Right lung (tissue), 5 donors: ENCODE measurements around the gene GTPBP3. TPM values are rescaled to one million over a fixed set of nuclear protein-coding genes. Genes with fewer than 3 reads are reported as not detected.
A peak's percentile ranks its signal among the peaks of the same experiment; 100 is the strongest.
"Not testable (repeated sequence)": the region's sequence is repeated elsewhere in the genome, so short reads cannot be mapped to it uniquely, and the experiment has no call there.

Source experiments
- DNase-seq, 2 donors: peaks; one replicate each; pipeline ENCODE4 v3.0.0-alpha.2; 2013
- polyA plus RNA-seq, 5 donors: library from polyadenylated mRNA; unstranded; fragments of 120-200 nt; gene quantifications; one replicate each; pipeline versions ENCODE4 v1.2.1 to v1.2.3, GENCODE V29; 2013; ENCODE audit warnings: inconsistent platforms in 1 of 5, low replicate concordance in 1 of 5; ENCODE audit not compliant: insufficient read length in 5 of 5, insufficient read depth in 1 of 5

The GTPBP3 gene
- polyA plus RNA-seq, 5 donors = 18.1 to 29.1 (median 23.0) TPM

GRCh38 chr19:17340871-17341357, 3.6 kb downstream of the GTPBP3 start:
- no peak for DNase-seq

- DNase-seq = no peak
Measured at GRCh38 chr19:17341386-17341785, 4.0 kb downstream of the GTPBP3 start.

GRCh38 chr19:17341845-17342244, 4.5 kb downstream of the GTPBP3 start:
- no peak for DNase-seq

GRCh38 chr19:17346109-17346671, 8.8 kb downstream of the GTPBP3 start:
- peak in 1 of 2 donors; percentile 58 for DNase-seq

GRCh38 chr19:17347361-17347760, 10.0 kb downstream of the GTPBP3 start:
- no peak for DNase-seq

GRCh38 chr19:17347877-17348276, 10.5 kb downstream of the GTPBP3 start:
- DNase-seq = no peak

- peak; percentile 79 for DNase-seq
Measured at GRCh38 chr19:17348700-17349099, 11.3 kb downstream of the GTPBP3 start.

- no peak for DNase-seq
Measured at GRCh38 chr19:17351815-17352435, 14.6 kb downstream of the GTPBP3 start.

- peak in 1 of 2 donors; percentile 38 for DNase-seq
Measured at GRCh38 chr19:17352608-17353280, 15.4 kb downstream of the GTPBP3 start.

- no peak for DNase-seq
Measured at GRCh38 chr19:17353386-17353785, 16.0 kb downstream of the GTPBP3 start.

- no peak for DNase-seq
Measured at GRCh38 chr19:17357078-17357666, 19.8 kb downstream of the GTPBP3 start.

GRCh38 chr19:17357724-17358123, 20.4 kb downstream of the GTPBP3 start:
- no peak for DNase-seq

- no peak for DNase-seq
Measured at GRCh38 chr19:17358395-17358794, 21.0 kb downstream of the GTPBP3 start.

GRCh38 chr19:17359905-17360800, 22.8 kb downstream of the GTPBP3 start:
- no peak for DNase-seq

- DNase-seq = not testable (repeated sequence)
Measured at GRCh38 chr19:17363852-17364605, 26.7 kb downstream of the GTPBP3 start.

- DNase-seq = no peak
Measured at GRCh38 chr19:17365361-17365760, 28.0 kb downstream of the GTPBP3 start.

- peak in 1 of 2 donors; percentile 46 for DNase-seq
Measured at GRCh38 chr19:17370026-17370587, 32.8 kb downstream of the GTPBP3 start.

GRCh38 chr19:17376935-17377600, 39.7 kb downstream of the GTPBP3 start, which contains the start of gene PLVAP:
PLVAP (minus strand) TSS chr19:17377342; CDS start chr19:17377288, 54 bp downstream.
- no peak for DNase-seq

- DNase-seq = no peak
Measured at GRCh38 chr19:17378271-17378670, 40.9 kb downstream of the GTPBP3 start.

GRCh38 chr19:17379221-17379631, 41.9 kb downstream of the GTPBP3 start:
- DNase-seq = peak in 1 of 2 donors; percentile 19
